HepG2 (cell line): ENCODE results near the gene PLOD2. TPM values are rescaled to one million over a fixed set of nuclear protein-coding genes. Genes with fewer than 3 reads are reported as not detected.

Experiments
- ATAC-seq: fragments of 200-7000 bp; cut with Tn5 transposase; 3 replicates; pipeline ENCODE4 v1.9.1; 2020; ENCODE audit warnings: mild to moderate bottlenecking, moderate library complexity
- BruUV-seq: library from RNA; stranded (reverse); fragments of 400-500 nt; replicated peaks from 2 replicates; lab custom pipeline; 2021; lab: Mats Ljungman, UMichigan
- CTCF ChIA-PET: fragments of 300-600 bp; formaldehyde crosslinking; extraction: SDS; loops from one replicate; lab custom pipeline; 2021; ENCODE audit warnings: low total read pairs, inconsistent platforms, low intra/inter-chr PET ratio; lab: Yijun Ruan, JAX
- POLR2A ChIA-PET: fragments of 350-600 bp; sonication (Branson Sonifier 250); formaldehyde crosslinking; loops from one replicate; lab custom pipeline; 2020; ENCODE audit warnings: antibody characterized with exemption, inconsistent platforms; lab: Yijun Ruan, JAX
- DNase-seq: peaks from one replicate; pipeline ENCODE4 v3.0.0-alpha.2; 2015; ENCODE audit warnings: low spot score
- FAIRE-seq: peaks from 3 replicates; lab custom pipeline; 2011; peaks lifted over from hg19 to GRCh38; lab: Jason Lieb, UNC
- H2AFZ ChIP-seq: one replicate; pipeline ENCODE4 v1.6.1; 2011; ENCODE audit warnings: low read length, inconsistent platforms
- H3K27ac ChIP-seq: fragments of 300-600 bp; 3 replicates; pipeline ENCODE4 v1.8.0; 2011; ENCODE audit warnings: mixed run types, mild to moderate bottlenecking, mixed read lengths, low read length, inconsistent platforms; ENCODE audit not compliant: insufficient read depth; ENCODE audit errors: extremely low read length
- H3K27me3 ChIP-seq, 2 experiments: fragments of 200-600 bp in 1 of 2; 2 replicates in 1 of 2; 3 replicates in 1 of 2; pipeline versions ENCODE4 v1.6.0 to v1.8.0; 2011; ENCODE audit warnings: low read length in 2 of 2, mild to moderate bottlenecking in 2 of 2, moderate library complexity in 2 of 2, inconsistent platforms in 1 of 2; ENCODE audit not compliant: insufficient read depth in 2 of 2, control insufficient read depth in 1 of 2
- H3K36me3 ChIP-seq, 2 experiments: fragments of 200-600 bp in 1 of 2; replicated peaks in 1 of 2; 2 replicates in 1 of 2; 3 replicates in 1 of 2; pipeline versions ENCODE4 v1.5.1 to v1.8.0; 2011; ENCODE audit warnings: low read length in 2 of 2, inconsistent platforms in 1 of 2; ENCODE audit not compliant: insufficient read depth in 2 of 2, control insufficient read depth in 1 of 2
- H3K4me1 ChIP-seq: 2 replicates; pipeline ENCODE4 v1.5.1; 2012; ENCODE audit warnings: low read length, inconsistent platforms; ENCODE audit not compliant: insufficient read depth
- H3K4me2 ChIP-seq: 2 replicates; pipeline ENCODE4 v1.6.0; 2011; ENCODE audit warnings: low read depth, low read length, inconsistent platforms
- H3K4me3 ChIP-seq, 3 experiments: fragments of 200-600 bp in 1 of 3; sonication (generic), shearing (Covaris generic) in 1 of 3; replicated peaks in 1 of 3; 2 replicates each; pipeline ENCODE4 v1.5.1; 2011 to 2016; ENCODE audit warnings: low read length in 3 of 3, inconsistent platforms in 2 of 3, low read depth in 2 of 3, mild to moderate bottlenecking in 2 of 3, control low read depth in 1 of 3, mixed read lengths in 1 of 3; ENCODE audit not compliant: insufficient read depth in 1 of 3
- H3K79me2 ChIP-seq: one replicate; pipeline ENCODE4 v1.6.1; 2011; ENCODE audit warnings: low read length, inconsistent platforms; ENCODE audit not compliant: insufficient read depth
- H3K9ac ChIP-seq: 2 replicates; pipeline ENCODE4 v1.6.0; 2011; ENCODE audit warnings: mild to moderate bottlenecking, low read depth, low read length, inconsistent platforms; ENCODE audit not compliant: insufficient read depth
- H3K9me3 ChIP-seq: 2 replicates; pipeline ENCODE4 v1.5.1; 2012; ENCODE audit warnings: mild to moderate bottlenecking, low read length
- H4K20me1 ChIP-seq: 2 replicates; pipeline ENCODE4 v1.6.0; 2011; ENCODE audit warnings: inconsistent platforms, mild to moderate bottlenecking, low read length, moderate library complexity; ENCODE audit not compliant: insufficient read depth
- ATF1 ChIP-seq: IDR thresholded peaks from 2 replicates; pipeline ENCODE4 v1.6.1; 2016; ENCODE audit warnings: mild to moderate bottlenecking, control low read depth
- DNMT3B ChIP-seq: conservative IDR thresholded peaks from 2 replicates; pipeline ENCODE4 v1.6.1; 2016; ENCODE audit warnings: missing biosample characterization, control low read depth
- FOXK1 ChIP-seq: sonication (generic); formaldehyde crosslinking; IDR thresholded peaks from 2 replicates; pipeline ENCODE4 v1.4.0; 2020; ENCODE audit warnings: low read depth, missing genetic modification reagents, borderline replicate concordance
- GABPA ChIP-seq, 2 experiments: IDR thresholded peaks; 2 replicates each; pipeline ENCODE4 v1.6.1; 2011 to 2016; ENCODE audit warnings: low read depth in 2 of 2, low read length in 1 of 2, missing biosample characterization in 1 of 2, missing genetic modification characterization in 1 of 2
- HIVEP1 ChIP-seq: sonication (generic); formaldehyde crosslinking; IDR thresholded peaks from 2 replicates; pipeline ENCODE4 v1.4.0; 2020; ENCODE audit warnings: mild to moderate bottlenecking, missing genetic modification reagents
- MEIS1 ChIP-seq: sonication (generic); formaldehyde crosslinking; IDR thresholded peaks from 2 replicates; pipeline ENCODE4 v1.9.0; 2021; ENCODE audit warnings: mild to moderate bottlenecking, missing genetic modification reagents, moderate library complexity, borderline replicate concordance
- NR2F6 ChIP-seq, 2 experiments: IDR thresholded peaks; 2 replicates each; pipeline ENCODE4 v1.6.1; 2016; ENCODE audit warnings: antibody characterized with exemption in 1 of 2, mild to moderate bottlenecking in 1 of 2
- PHF21A ChIP-seq: sonication (generic); formaldehyde crosslinking; IDR thresholded peaks from 2 replicates; pipeline ENCODE4 v1.5.0; 2020; ENCODE audit warnings: mild to moderate bottlenecking, missing genetic modification reagents
- PITX1 ChIP-seq: sonication (generic); formaldehyde crosslinking; IDR thresholded peaks from 2 replicates; pipeline ENCODE4 v1.5.1; 2020; ENCODE audit warnings: mild to moderate bottlenecking, missing genetic modification reagents
- PRDM15 ChIP-seq: sonication (generic); formaldehyde crosslinking; IDR thresholded peaks from 2 replicates; pipeline ENCODE4 v1.4.0; 2020; ENCODE audit warnings: missing genetic modification reagents
- SAFB2 ChIP-seq: sonication (generic); formaldehyde crosslinking; IDR thresholded peaks from 2 replicates; pipeline ENCODE4 v1.5.1; 2020; ENCODE audit warnings: missing genetic modification reagents, low read depth, mild to moderate bottlenecking, borderline replicate concordance
- YEATS4 ChIP-seq: sonication (generic); formaldehyde crosslinking; IDR thresholded peaks from 2 replicates; pipeline ENCODE4 v1.4.0; 2020; ENCODE audit warnings: missing genetic modification reagents, borderline replicate concordance
- ZKSCAN5 ChIP-seq: sonication (generic); formaldehyde crosslinking; IDR thresholded peaks from 2 replicates; pipeline ENCODE4 v1.5.1; 2020; ENCODE audit warnings: mild to moderate bottlenecking, missing genetic modification reagents
- ZNF274 ChIP-seq: sonication (generic); formaldehyde crosslinking; IDR thresholded peaks from 2 replicates; pipeline ENCODE4 v1.5.1; 2020; ENCODE audit warnings: mild to moderate bottlenecking, missing genetic modification reagents
- ZNF331 ChIP-seq: sonication (generic); formaldehyde crosslinking; IDR thresholded peaks from 2 replicates; pipeline ENCODE4 v1.4.0; 2020; ENCODE audit warnings: missing genetic modification reagents
- ZNF513 ChIP-seq: sonication (generic); formaldehyde crosslinking; conservative IDR thresholded peaks from 2 replicates; pipeline ENCODE4 v1.5.0; 2020; ENCODE audit warnings: missing genetic modification reagents
- ZNF546 ChIP-seq: sonication (generic); formaldehyde crosslinking; conservative IDR thresholded peaks from 2 replicates; pipeline ENCODE4 v1.8.1; 2023; ENCODE audit warnings: mild to moderate bottlenecking, missing genetic modification reagents
- ZNF580 ChIP-seq: IDR thresholded peaks from 2 replicates; pipeline ENCODE4 v1.6.1; 2016; ENCODE audit warnings: low read depth, borderline replicate concordance
- ZNF766 ChIP-seq: sonication (generic); formaldehyde crosslinking; IDR thresholded peaks from 2 replicates; pipeline ENCODE4 v1.5.0; 2020; ENCODE audit warnings: missing genetic modification reagents, borderline replicate concordance
- WGBS: methylation state at CpG from one replicate; pipeline ENCODE4 v1.1.6; 2017; ENCODE audit warnings: low lambda C conversion rate; 5-methylcytosine and 5-hydroxymethylcytosine counted together
- in situ Hi-C: cut with HindIII; loops from 2 replicates; pipeline ENCODE4 v1.10.0; 2017; ENCODE audit warnings: low pct_unique_long_range_greater_than_20kb; ENCODE audit not compliant: extremely low pct_ligation_motif_present
- intact Hi-C: fragments of 100-400 bp; cut with micrococcal nuclease; formaldehyde crosslinking; loops from one replicate; pipeline ENCODE4 v1.10.0; 2022; ENCODE audit not compliant: unreplicated experiment
- polyA plus RNA-seq, 8 experiments: library from polyadenylated mRNA; depleted of rRNA in 3 of 8; stranded (reverse) in 7 of 8; unstranded in 1 of 8; fragments of >200 nt; fragmentation: Illumina TruSeq in 4 of 8; extraction: Trizol in 4 of 8; gene quantifications; 2 replicates each; pipeline versions ENCODE4 v1.2.1 to v1.2.3, GENCODE V29; 2011 to 2016; ENCODE audit warnings: low read depth in 4 of 8, missing spikeins in 1 of 8, mixed read lengths in 1 of 8; ENCODE audit not compliant: insufficient read depth in 1 of 8
- total RNA-seq, 5 experiments: library from RNA; depleted of rRNA; stranded (reverse); fragments of >200 nt; fragmentation: Illumina TruSeq; extraction: Trizol; gene quantifications; 2 replicates each; pipeline ENCODE4 v1.2.3, GENCODE V29; 2016; ENCODE audit warnings: low read depth in 1 of 5

Gene PLOD2
- total and polyA plus RNA-seq, 2 of the 13 experiments (the other 11 are each of a cell fraction or from before 2014, with no cell fraction given): 107 to 161 TPM

- peak overlapping the region; percentile 53 for H3K9ac ChIP-seq
- no peaks in the 10 kb centered on the region for H3K27me3 ChIP-seq
- CTCF ChIA-PET: no interaction called here
- BruUV-seq: no TSS peak
- H3K36me3 ChIP-seq: peaks cover 6 to 10% of the 10 kb centered on the region in 2 experiments
- peak overlapping the region in 2 of 3 experiments; percentile 38 to 43; a peak in 4 of 6 replicates for H3K4me3 ChIP-seq
- peaks cover 92% of the 10 kb centered on the region for H4K20me1 ChIP-seq
- peaks cover 98% of the 10 kb centered on the region for H3K79me2 ChIP-seq
- ATAC-seq (peak; percentile 87), FAIRE-seq (no peak), DNase-seq (peak; percentile 67)
- no peaks in the 10 kb centered on the region for H3K9me3 ChIP-seq
- no peak overlapping the region for H2AFZ ChIP-seq
- intact Hi-C loops (loop anchor here (1.0 to 10.0 kb wide), 2 partner anchors 8 to 1212 kb away; partner anchors contain the start of gene PLOD2), in situ Hi-C loops (no loop called here)
- peaks cover 93% of the 10 kb centered on the region for H3K4me1 ChIP-seq
- peak overlapping the region; percentile 85 for H3K27ac ChIP-seq
- peak overlapping the region; percentile 87 for H3K4me2 ChIP-seq
- 29% methylated on average over 6 of the region's 6 CpGs for WGBS
- POLR2A ChIA-PET: interaction anchor here (0.6 kb wide), 1 partner anchor 8 kb away, joined by 3 read pairs; the partner anchor contains the start of gene PLOD2
- TF ChIP-seq ZNF513 (CRISPR knock-in tag) (no peak), HIVEP1 (CRISPR knock-in tag) (no peak), YEATS4 (CRISPR knock-in tag) (no peak), ZNF766 (no peak), FOXK1 (CRISPR knock-in tag) (no peak), MEIS1 (no peak), NR2F6 (IDR thresholded peaks at IDR 0.05) (no peak), NR2F6 (CRISPR knock-in tag; IDR thresholded peaks at IDR 0.05) (no peak), PHF21A (CRISPR knock-in tag) (no peak), ZNF274 (CRISPR knock-in tag) (no peak), ZKSCAN5 (CRISPR knock-in tag) (no peak), GABPA (IDR thresholded peaks at IDR 0.05; ENCODE audit: low read depth, low read length) (no peak), GABPA (CRISPR knock-in tag; IDR thresholded peaks at IDR 0.05; ENCODE audit: low read depth) (no peak), ZNF546 (CRISPR knock-in tag) (no peak), ZNF580 (no peak), DNMT3B (CRISPR knock-in tag) (no peak), ATF1 (CRISPR knock-in tag) (no peak), SAFB2 (CRISPR knock-in tag) (no peak), PRDM15 (CRISPR knock-in tag) (no peak), PITX1 (CRISPR knock-in tag) (no peak), ZNF331 (CRISPR knock-in tag) (peak; percentile 29; the same call in 1 of the 2 replicates)
These were observed 8.2 kb downstream of the PLOD2 start for GRCh38 chr3:146152834-146153233.
